Measurements from ENCODE around the gene TEAD1. TPM values are rescaled to one million over a fixed set of nuclear protein-coding genes. Genes with fewer than 3 reads are reported as not detected.
A peak's percentile ranks its signal among the peaks of the same experiment; 100 is the strongest.

TEAD1 gene
- polyA plus RNA-seq, 4 donors, result 76.3 to 94.0 (median 83.1) TPM

GRCh38 chr11:12761029-12761428, 86.8 kb downstream of the TEAD1 start:
- no peak for DNase-seq (ENCODE audit: low read depth in 4 of 4, low spot score in 3 of 4)

- no peak for DNase-seq (ENCODE audit: low read depth in 4 of 4, low spot score in 3 of 4)
Measured at GRCh38 chr11:12762278-12762677, 88.1 kb downstream of the TEAD1 start.

- no peak for DNase-seq (ENCODE audit: low read depth in 4 of 4, low spot score in 3 of 4)
Measured at GRCh38 chr11:12762696-12763324, 88.6 kb downstream of the TEAD1 start.

- DNase-seq (ENCODE audit: low read depth in 4 of 4, low spot score in 3 of 4), result no peak
Measured at GRCh38 chr11:12764187-12764914, 90.1 kb downstream of the TEAD1 start.

- DNase-seq (ENCODE audit: low read depth in 4 of 4, low spot score in 3 of 4), result peak in 1 of 4 donors; percentile 18
Measured at GRCh38 chr11:12765428-12765827, 91.2 kb downstream of the TEAD1 start.

GRCh38 chr11:12767027-12767426, 92.8 kb downstream of the TEAD1 start:
- no peak for DNase-seq (ENCODE audit: low read depth in 4 of 4, low spot score in 3 of 4)

- DNase-seq (ENCODE audit: low read depth in 4 of 4, low spot score in 3 of 4), result no peak
Measured at GRCh38 chr11:12767577-12767976, 93.4 kb downstream of the TEAD1 start.

GRCh38 chr11:12768726-12769673, 94.8 kb downstream of the TEAD1 start:
- no peak for DNase-seq (ENCODE audit: low read depth in 4 of 4, low spot score in 3 of 4)

GRCh38 chr11:12769834-12770345, 95.7 kb downstream of the TEAD1 start:
- DNase-seq (ENCODE audit: low read depth in 4 of 4, low spot score in 3 of 4), result no peak

- DNase-seq (ENCODE audit: low read depth in 4 of 4, low spot score in 3 of 4), result no peak
Measured at GRCh38 chr11:12770435-12770834, 96.2 kb downstream of the TEAD1 start.

GRCh38 chr11:12770966-12771597, 96.9 kb downstream of the TEAD1 start:
- DNase-seq (ENCODE audit: low read depth in 4 of 4, low spot score in 3 of 4), result no peak

- no peak for DNase-seq (ENCODE audit: low read depth in 4 of 4, low spot score in 3 of 4)
Measured at GRCh38 chr11:12771875-12772274, 97.7 kb downstream of the TEAD1 start.

- no peak for DNase-seq (ENCODE audit: low read depth in 4 of 4, low spot score in 3 of 4)
Measured at GRCh38 chr11:12772324-12772723, 98.1 kb downstream of the TEAD1 start.

- DNase-seq (ENCODE audit: low read depth in 4 of 4, low spot score in 3 of 4), result no peak
Measured at GRCh38 chr11:12773591-12773990, 99.4 kb downstream of the TEAD1 start.

GRCh38 chr11:12775955-12776354, 101.7 kb downstream of the TEAD1 start:
- DNase-seq (ENCODE audit: low read depth in 4 of 4, low spot score in 3 of 4), result no peak

GRCh38 chr11:12777208-12777874, 103.1 kb downstream of the TEAD1 start:
- DNase-seq (ENCODE audit: low read depth in 4 of 4, low spot score in 3 of 4), result no peak

GRCh38 chr11:12778240-12778905, 104.2 kb downstream of the TEAD1 start:
- no peak for DNase-seq (ENCODE audit: low read depth in 4 of 4, low spot score in 3 of 4)

- no peak for DNase-seq (ENCODE audit: low read depth in 4 of 4, low spot score in 3 of 4)
Measured at GRCh38 chr11:12783765-12784164, 109.5 kb downstream of the TEAD1 start.

GRCh38 chr11:12784445-12784844, 110.2 kb downstream of the TEAD1 start:
- DNase-seq (ENCODE audit: low read depth in 4 of 4, low spot score in 3 of 4), result no peak

Measured in left renal pelvis (tissue), 4 donors.